H1 (cell line): ENCODE results near the gene DPY30.

ENCODE experiments used
- ATF2 ChIP-seq: IDR thresholded peaks from 2 replicates; pipeline ENCODE4 v1.6.1; 2012; ENCODE audit warnings: low read length, inconsistent platforms
- CBX5 ChIP-seq: fragments of 300-800, 300-1000 bp; sonication (generic); IDR thresholded peaks from 2 replicates; pipeline ENCODE4 v1.7.1; 2016; ENCODE audit warnings: antibody characterized with exemption, low read length, low read depth
- CTCF ChIP-seq, 3 experiments: IDR thresholded peaks; 1 replicate in 2 of 3; 2 replicates in 1 of 3; pipeline versions ENCODE4 v1.5.1 to v1.6.1; 2011; ENCODE audit warnings: low read length in 3 of 3, mild to moderate bottlenecking in 3 of 3, inconsistent platforms in 2 of 3, low read depth in 1 of 3, moderate library complexity in 1 of 3; ENCODE audit not compliant: insufficient read depth in 1 of 3; ENCODE audit errors: control extremely low read depth in 1 of 3
- EZH2 ChIP-seq: fragments of 200-600 bp; sonication (generic); IDR thresholded peaks from 2 replicates; pipeline ENCODE4 v1.7.1; 2012; ENCODE audit warnings: low read depth, mild to moderate bottlenecking, moderate library complexity, low read length, inconsistent platforms; ENCODE audit not compliant: severe bottlenecking
- PHF8 ChIP-seq: fragments of 200-600 bp; sonication (generic); conservative IDR thresholded peaks from 2 replicates; pipeline ENCODE4 v1.7.1; 2012; ENCODE audit warnings: low read depth, mild to moderate bottlenecking, inconsistent platforms, low read length, moderate library complexity
- POLR2A ChIP-seq, 2 experiments: IDR thresholded peaks; 1 replicate in 1 of 2; 2 replicates in 1 of 2; pipeline ENCODE4 v1.6.1; 2011; ENCODE audit warnings: low read depth in 2 of 2, low read length in 2 of 2, mild to moderate bottlenecking in 2 of 2; ENCODE audit errors: control extremely low read depth in 1 of 2
- POLR2AphosphoS5 ChIP-seq: IDR thresholded peaks from 2 replicates; pipeline ENCODE4 v1.6.1; 2011; ENCODE audit warnings: low read depth, low read length
- RAD21 ChIP-seq, 2 experiments: IDR thresholded peaks in 1 of 2; conservative IDR thresholded peaks in 1 of 2; 2 replicates each; pipeline ENCODE4 v1.6.1; 2011; ENCODE audit warnings: low read depth in 2 of 2, low read length in 2 of 2, improper control_type of control experiment in 1 of 2, inconsistent platforms in 1 of 2, mild to moderate bottlenecking in 1 of 2, moderate library complexity in 1 of 2
- TEAD4 ChIP-seq: IDR thresholded peaks from 2 replicates; pipeline ENCODE4 v1.6.1; 2012; ENCODE audit warnings: low read depth, low read length, inconsistent platforms, mixed read lengths
- USF2 ChIP-seq: IDR thresholded peaks from 2 replicates; pipeline ENCODE4 v1.6.1; 2011; ENCODE audit warnings: low read length, improper control_type of control experiment

- no peak for TF ChIP-seq USF2
- TF ChIP-seq CTCF (IDR thresholded peaks at IDR 0.05; ENCODE audit: control extremely low read depth in 1 of 3, insufficient read depth in 1 of 3, low read depth in 1 of 3, low read length in 3 of 3) = no peak
- TF ChIP-seq TEAD4 = no peak
- no peak for TF ChIP-seq EZH2
- TF ChIP-seq PHF8 = peak; percentile 36
- TF ChIP-seq POLR2AphosphoS5 = no peak
- no peak for TF ChIP-seq POLR2A (IDR thresholded peaks at IDR 0.05; ENCODE audit: control extremely low read depth in 1 of 2, low read depth in 2 of 2, low read length in 2 of 2)
- TF ChIP-seq RAD21 (IDR thresholded peaks at IDR 0.05 in 1 of 2, conservative IDR thresholded peaks at IDR 0.05 in 1 of 2; ENCODE audit: low read depth in 2 of 2, low read length in 2 of 2) = no peak
- TF ChIP-seq ATF2 = no peak
- no peak for TF ChIP-seq CBX5
These were observed 29.9 kb downstream of the DPY30 start for GRCh38 chr2:32009516-32010256.
